Left lung (tissue), 10 donors: ENCODE data around the gene MTHFR. TPM values are rescaled to one million over a fixed set of nuclear protein-coding genes. Genes with fewer than 3 reads are reported as not detected.

ENCODE experiments used
- ATAC-seq: fragments of 200-7000 bp; cut with Tn5 transposase; one replicate; pipeline ENCODE4 v1.9.1; 2020; ENCODE audit warnings: moderate library complexity
- DNase-seq, 4 donors: peaks; one replicate each; pipeline ENCODE4 v3.0.0-alpha.2; 2013 to 2020
- H3K27ac ChIP-seq, 2 donors: fragments of 200-600 bp; sonication (generic) in 1 of 2; one replicate each; pipeline versions ENCODE4 v1.5.0 to v1.8.0; 2020 to 2021
- H3K27me3 ChIP-seq, 2 donors: fragments of 200-600 bp; sonication (generic) in 1 of 2; one replicate each; pipeline versions ENCODE4 v1.5.0 to v1.8.0; 2020 to 2021
- H3K36me3 ChIP-seq, 2 donors: fragments of 200-600 bp; sonication (generic) in 1 of 2; one replicate each; pipeline versions ENCODE4 v1.5.0 to v1.8.0; 2020 to 2021
- H3K4me1 ChIP-seq, 2 donors: fragments of 200-600 bp; one replicate each; pipeline ENCODE4 v1.8.0; 2021
- H3K4me3 ChIP-seq, 2 donors: fragments of 200-600 bp; sonication (generic) in 1 of 2; one replicate each; pipeline versions ENCODE4 v1.5.0 to v1.8.0; 2020 to 2021; ENCODE audit warnings: mild to moderate bottlenecking in 1 of 2
- H3K9me3 ChIP-seq, 2 donors: fragments of 200-600 bp; sonication (generic) in 1 of 2; one replicate each; pipeline versions ENCODE4 v1.5.0 to v1.8.0; 2020 to 2021
- intact Hi-C, 2 donors: fragments of 100-400 bp; cut with DNase I; formaldehyde crosslinking; loops; one replicate each; pipeline versions ENCODE4 v1.11.2 to v1.14.2; 2022
- polyA plus RNA-seq, 6 donors: library from polyadenylated mRNA; unstranded; fragments of 120-200 nt; gene quantifications; one replicate each; pipeline ENCODE4 v1.2.1, GENCODE V29; 2013; ENCODE audit not compliant: insufficient read length in 6 of 6
- total RNA-seq, 2 donors: library from RNA; stranded (reverse); fragmentation: NEBNext Ultra II Directional; extraction: Animal tissue kit (Norgen Biotek cat#: 25700); gene quantifications; one replicate each; pipeline ENCODE4 v1.2.1, GENCODE V29; 2021
- TF ChIP-seq, protein P1 (sequence below), 2 donors: fragments of 200-600 bp; sonication (generic) in 1 of 2; IDR thresholded peaks; one replicate each; pipeline versions ENCODE4 v1.5.0 to v1.8.0; 2021; ENCODE audit warnings: antibody characterized with exemption in 2 of 2
- donor health status: DM: no; HTN: yes; CAD: no.
- donor health status: DM: no; HTN: no; CAD: no.

The MTHFR gene
- total and polyA plus RNA-seq, 8 donors: 16.5 to 44.5 (median 25.5) TPM

DNA sequence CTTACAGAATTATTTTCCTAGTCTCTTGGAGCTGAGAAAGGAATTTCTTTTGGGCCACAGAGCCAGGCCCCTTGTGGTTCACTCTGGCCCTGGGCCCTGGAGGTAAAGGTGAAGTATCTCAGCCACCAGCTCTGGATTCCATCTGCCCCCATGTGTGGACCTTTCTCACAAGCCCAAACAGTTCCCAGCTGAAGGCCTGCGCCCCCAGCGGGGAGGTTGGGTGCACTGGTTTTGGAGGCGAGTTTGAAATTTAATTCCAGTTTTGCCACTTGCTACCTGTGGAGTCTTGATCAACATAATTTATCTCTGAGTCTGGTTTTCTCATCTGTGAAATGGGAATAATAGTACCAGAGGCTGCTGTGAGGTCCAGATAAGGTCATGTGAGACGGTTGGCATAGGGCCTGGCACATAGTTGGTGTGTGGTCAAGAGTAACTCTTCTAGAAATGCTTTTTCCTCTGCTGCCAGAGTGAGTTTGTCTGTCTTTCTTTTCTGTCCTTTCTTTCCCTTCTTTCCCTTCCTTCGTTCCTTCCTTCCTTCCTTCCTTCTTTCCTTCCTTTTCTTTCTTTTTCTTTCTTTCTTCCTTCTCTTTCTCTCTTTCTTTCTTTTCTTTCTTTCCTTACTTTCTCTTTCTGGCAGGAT, 63.7 kb downstream of the MTHFR start:
- peaks cover 0 to 28% of the 10 kb centered on the region in 2 donors for H3K36me3 ChIP-seq
- H3K4me3 ChIP-seq: no peak overlapping the region
- TF ChIP-seq, protein P1, sequence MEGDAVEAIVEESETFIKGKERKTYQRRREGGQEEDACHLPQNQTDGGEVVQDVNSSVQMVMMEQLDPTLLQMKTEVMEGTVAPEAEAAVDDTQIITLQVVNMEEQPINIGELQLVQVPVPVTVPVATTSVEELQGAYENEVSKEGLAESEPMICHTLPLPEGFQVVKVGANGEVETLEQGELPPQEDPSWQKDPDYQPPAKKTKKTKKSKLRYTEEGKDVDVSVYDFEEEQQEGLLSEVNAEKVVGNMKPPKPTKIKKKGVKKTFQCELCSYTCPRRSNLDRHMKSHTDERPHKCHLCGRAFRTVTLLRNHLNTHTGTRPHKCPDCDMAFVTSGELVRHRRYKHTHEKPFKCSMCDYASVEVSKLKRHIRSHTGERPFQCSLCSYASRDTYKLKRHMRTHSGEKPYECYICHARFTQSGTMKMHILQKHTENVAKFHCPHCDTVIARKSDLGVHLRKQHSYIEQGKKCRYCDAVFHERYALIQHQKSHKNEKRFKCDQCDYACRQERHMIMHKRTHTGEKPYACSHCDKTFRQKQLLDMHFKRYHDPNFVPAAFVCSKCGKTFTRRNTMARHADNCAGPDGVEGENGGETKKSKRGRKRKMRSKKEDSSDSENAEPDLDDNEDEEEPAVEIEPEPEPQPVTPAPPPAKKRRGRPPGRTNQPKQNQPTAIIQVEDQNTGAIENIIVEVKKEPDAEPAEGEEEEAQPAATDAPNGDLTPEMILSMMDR (IDR thresholded peaks at IDR 0.05): no peak
- intact Hi-C loops: no loop called here
- H3K27me3 ChIP-seq: no peaks in the 10 kb centered on the region
- peaks cover 7 to 80% of the 10 kb centered on the region in 2 donors for H3K4me1 ChIP-seq
- DNase-seq: no peak
- H3K9me3 ChIP-seq: no peaks in the 10 kb centered on the region
- H3K27ac ChIP-seq: peak overlapping the region in 1 of 2 donors; percentile 63
- no peak for ATAC-seq

DNA sequence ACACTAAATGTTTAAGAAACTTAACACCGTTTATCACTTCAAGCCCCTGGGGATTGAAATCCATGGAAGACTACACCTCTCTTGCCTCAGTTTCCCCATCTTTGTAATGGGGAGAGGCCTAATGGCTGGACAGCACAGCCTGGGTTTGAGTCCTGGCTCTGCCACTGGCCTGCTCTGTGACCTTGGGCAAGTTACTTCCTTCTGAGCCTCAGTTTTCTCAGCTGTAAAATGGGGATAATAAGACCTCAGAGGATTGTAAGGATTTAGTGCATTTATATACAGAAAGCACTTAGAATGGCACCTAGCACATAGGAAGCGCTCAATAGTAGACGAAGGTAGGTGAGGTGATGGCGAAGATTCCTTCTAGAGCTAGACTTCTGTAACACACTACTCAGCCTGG, 64.3 kb downstream of the MTHFR start:
- Histone ChIP-seq H3K27me3 (no peaks in the 10 kb centered on the region), H3K36me3 (peaks cover 0 to 23% of the 10 kb centered on the region in 2 donors), H3K9me3 (no peaks in the 10 kb centered on the region), H3K27ac (peak overlapping the region in 1 of 2 donors; percentile 98), H3K4me1 (peaks cover 11 to 79% of the 10 kb centered on the region in 2 donors), H3K4me3 (no peak overlapping the region)
- TF ChIP-seq, protein P1 (IDR thresholded peaks at IDR 0.05): no peak
- ATAC-seq (no peak), DNase-seq (no peak)
- intact Hi-C loops: no loop called here

DNA sequence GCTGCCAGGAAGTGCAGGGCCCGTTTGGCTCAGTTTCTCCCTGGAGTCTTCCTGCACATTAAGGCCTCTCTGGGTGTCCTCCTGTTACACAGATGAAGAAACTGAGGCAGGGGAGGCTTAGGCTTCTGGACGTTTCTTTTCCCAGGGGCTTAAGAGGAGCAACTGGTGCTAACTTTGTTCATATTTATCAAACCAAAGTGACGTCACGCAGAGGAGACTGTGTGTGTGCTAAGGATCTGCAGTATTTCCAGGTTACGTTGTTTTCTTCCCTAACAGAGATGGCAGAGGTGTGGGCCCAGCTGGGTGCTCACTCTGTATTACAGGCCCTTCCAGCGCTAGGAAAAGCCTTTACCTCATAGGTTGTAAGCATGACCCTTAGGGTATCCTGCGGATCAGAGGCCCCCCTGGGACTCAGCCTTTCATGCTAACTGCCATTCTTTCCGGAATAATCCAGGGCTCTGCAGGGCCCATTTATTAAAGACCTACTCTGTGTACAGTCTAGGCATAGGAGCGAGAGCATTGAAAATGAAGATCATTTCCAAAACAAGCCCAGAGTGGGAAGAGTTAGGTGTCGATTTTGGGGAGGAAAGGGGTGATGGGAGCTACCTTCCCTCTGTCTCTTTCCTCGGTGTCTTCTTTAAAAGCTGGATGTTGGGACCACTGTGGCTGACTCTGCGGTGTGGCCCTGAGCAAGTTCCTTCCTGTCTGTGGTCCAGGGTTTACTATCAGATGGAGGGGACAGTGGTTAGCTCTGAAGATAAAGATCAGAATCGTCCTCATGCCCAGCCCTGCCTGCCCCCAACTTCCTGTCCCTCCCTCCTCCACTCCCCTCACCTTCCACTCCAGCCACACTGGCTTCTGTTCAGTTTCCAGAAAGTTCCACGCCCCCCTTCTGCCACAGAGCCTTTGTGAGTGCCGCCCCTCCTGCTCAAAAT, 65.2 kb downstream of the MTHFR start:
- TF ChIP-seq, protein P1 (IDR thresholded peaks at IDR 0.05): no peak
- DNase-seq (no peak), ATAC-seq (no peak)
- H3K27ac ChIP-seq: peak overlapping the region in 1 of 2 donors; percentile 98
- H3K36me3 ChIP-seq: peaks cover 0 to 13% of the 10 kb centered on the region in 2 donors
- H3K4me1 ChIP-seq: peaks cover 11 to 73% of the 10 kb centered on the region in 2 donors
- intact Hi-C loops: no loop called here
- H3K27me3 ChIP-seq: no peaks in the 10 kb centered on the region
- H3K9me3 ChIP-seq: no peaks in the 10 kb centered on the region
- no peak overlapping the region for H3K4me3 ChIP-seq

DNA sequence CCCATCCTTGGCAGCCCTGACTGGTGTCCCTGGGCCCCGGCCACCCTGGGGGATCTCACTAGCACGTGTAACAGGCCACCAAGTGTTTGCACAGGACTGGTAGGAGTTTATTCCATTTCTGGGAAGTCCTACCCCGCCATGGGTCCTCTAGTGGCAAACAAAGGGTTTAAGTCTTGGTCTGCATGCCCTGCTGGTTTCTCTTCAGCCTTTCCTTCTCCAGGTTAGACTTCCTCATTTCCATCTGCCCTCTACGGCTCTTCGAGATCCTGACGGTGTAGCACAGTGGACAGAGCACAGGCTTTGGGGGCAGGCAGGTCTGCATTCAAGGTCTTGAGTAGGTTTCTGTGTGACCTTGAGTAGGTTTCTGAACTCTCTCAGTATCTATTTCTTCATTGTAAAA, 67.0 kb downstream of the MTHFR start:
- peaks cover 11 to 76% of the 10 kb centered on the region in 2 donors for H3K4me1 ChIP-seq
- peak overlapping the region in 1 of 2 donors; percentile 75 for H3K4me3 ChIP-seq
- peaks cover 0 to under 1% of the 10 kb centered on the region in 2 donors for H3K36me3 ChIP-seq
- TF ChIP-seq, protein P1 (IDR thresholded peaks at IDR 0.05): no peak
- intact Hi-C loops: no loop called here
- H3K27ac ChIP-seq: peak overlapping the region in 1 of 2 donors; percentile 98
- DNase-seq (no peak), ATAC-seq (no peak)
- no peaks in the 10 kb centered on the region for H3K27me3 ChIP-seq
- H3K9me3 ChIP-seq: no peaks in the 10 kb centered on the region

DNA sequence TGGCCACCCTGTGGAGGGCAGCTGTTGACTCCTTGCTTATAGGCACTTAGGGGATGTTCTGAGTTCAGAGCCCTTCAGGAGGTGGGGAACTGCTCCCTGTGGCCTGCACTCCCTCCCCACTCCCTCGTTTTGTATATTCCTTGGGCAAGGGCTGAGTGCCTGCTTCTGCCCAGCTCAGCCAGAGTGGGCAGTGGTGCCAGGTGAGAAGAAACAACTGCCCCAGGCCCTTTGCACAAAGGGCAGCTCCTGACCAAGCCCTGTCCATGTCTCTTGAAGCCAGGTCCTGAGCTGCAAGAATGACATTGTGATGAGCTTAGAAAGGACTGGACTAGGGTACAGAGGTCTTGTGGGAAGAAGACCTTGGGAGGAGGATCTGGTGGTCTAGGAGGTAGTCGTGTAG, 67.7 kb downstream of the MTHFR start:
- Histone ChIP-seq H3K36me3 (no peaks in the 10 kb centered on the region), H3K9me3 (no peaks in the 10 kb centered on the region), H3K4me1 (peaks cover 11 to 76% of the 10 kb centered on the region in 2 donors), H3K27ac (peak overlapping the region in 1 of 2 donors; percentile 98), H3K4me3 (peak overlapping the region in 1 of 2 donors; percentile 75), H3K27me3 (no peaks in the 10 kb centered on the region)
- intact Hi-C loops: no loop called here
- TF ChIP-seq, protein P1 (IDR thresholded peaks at IDR 0.05): no peak
- DNase-seq (no peak), ATAC-seq (no peak)
